Activated CD4-positive, alpha-beta T cell treated with anti-CD3 and anti-CD28 coated beads, Interleukin-2, amount 50 U/mL, for 16 hours (primary cell): ENCODE data around the gene ABCA7.

ENCODE experiments used
- DNase-seq: peaks from one replicate; pipeline ENCODE4 v3.0.0-alpha.2; 2020

ABCA7 gene

GRCh38 chr19:1003283-1003682, 36.6 kb upstream of the ABCA7 start:
- DNase-seq, result no peak

- DNase-seq, result no peak
These were observed 35.6 kb upstream of the ABCA7 start for GRCh38 chr19:1004204-1004802.

- DNase-seq, result no peak
These were observed 34.9 kb upstream of the ABCA7 start for GRCh38 chr19:1004803-1005664.

GRCh38 chr19:1006711-1007398, 33.1 kb upstream of the ABCA7 start:
- no peak for DNase-seq

- DNase-seq, result no peak
These were observed 32.3 kb upstream of the ABCA7 start for GRCh38 chr19:1007399-1008251.

- DNase-seq, result no peak
These were observed 31.5 kb upstream of the ABCA7 start for GRCh38 chr19:1008268-1009040.

GRCh38 chr19:1009041-1009980, 30.6 kb upstream of the ABCA7 start:
- DNase-seq, result no peak

- DNase-seq, result no peak
These were observed 29.8 kb upstream of the ABCA7 start for GRCh38 chr19:1009981-1010538.

- DNase-seq, result no peak
These were observed 29.1 kb upstream of the ABCA7 start for GRCh38 chr19:1010586-1011510.

- DNase-seq, result no peak
These were observed 28.0 kb upstream of the ABCA7 start for GRCh38 chr19:1011831-1012333.

- no peak for DNase-seq
These were observed 27.6 kb upstream of the ABCA7 start for GRCh38 chr19:1012334-1012733.

GRCh38 chr19:1013218-1013617, 26.7 kb upstream of the ABCA7 start:
- DNase-seq, result no peak

GRCh38 chr19:1014161-1015060, 25.5 kb upstream of the ABCA7 start:
- DNase-seq, result no peak

GRCh38 chr19:1015061-1015781, 24.7 kb upstream of the ABCA7 start:
- no peak for DNase-seq

- no peak for DNase-seq
These were observed 23.9 kb upstream of the ABCA7 start for GRCh38 chr19:1015782-1016646.

- DNase-seq, result no peak
These were observed 23.2 kb upstream of the ABCA7 start for GRCh38 chr19:1016647-1017114.
